NCI-H524 treated with DMSO at 0.1 percent for 48 hours (cell line): ENCODE measurements around the gene PFKM.

Source experiments
- DNase-seq: peaks from one replicate; lab custom pipeline; 2025; lab: John Stamatoyannopoulos, UW

PFKM gene

DNA sequence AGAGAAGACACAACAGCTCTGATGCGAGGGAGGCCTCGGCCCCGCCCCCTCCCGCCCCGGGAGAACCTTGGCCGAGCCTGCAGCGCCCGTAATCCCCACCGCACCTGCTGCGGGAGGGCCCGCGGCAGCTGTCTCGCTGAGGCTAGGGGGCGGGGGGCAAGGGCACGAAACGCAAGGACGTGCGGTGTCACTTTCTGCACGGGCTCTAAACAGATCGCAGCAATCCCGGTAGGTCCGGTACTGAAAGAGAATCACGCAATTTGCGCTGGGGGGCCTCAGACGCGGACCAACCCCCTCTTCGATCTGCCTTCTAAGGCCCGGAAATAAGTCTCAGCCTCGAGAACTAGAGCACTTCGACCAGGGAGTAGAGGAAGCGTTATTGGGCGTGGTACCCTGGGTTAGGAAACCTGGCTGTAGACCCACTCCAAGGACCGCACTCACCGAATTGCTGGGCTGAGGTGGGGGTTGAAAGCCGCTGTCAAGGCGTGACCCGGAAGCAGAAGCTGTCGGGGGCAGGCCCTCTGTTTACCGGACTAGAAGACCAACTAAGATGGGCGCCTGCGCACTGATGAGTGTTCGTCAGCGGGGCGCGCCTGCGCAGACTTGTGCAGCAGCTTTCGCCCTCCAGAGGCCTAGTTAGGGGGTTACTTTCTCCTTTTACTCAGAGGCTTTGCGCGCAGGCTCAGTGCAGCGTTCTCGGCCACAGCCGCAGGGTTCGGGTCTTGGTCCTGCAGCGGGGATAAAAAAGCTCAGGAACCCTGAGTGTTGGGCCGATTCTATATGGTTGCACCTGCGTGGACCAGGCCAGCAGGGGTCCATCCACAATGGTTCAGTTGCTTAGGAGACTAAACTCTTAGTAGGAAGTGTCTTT lies 38.1 kb downstream of the PFKM start, which contains the start of gene ASB8:
ASB8 (minus strand) TSS at position 498 of the 871 bp plus-strand sequence. CDS start 4,019 bp downstream, outside the sequence.
- DNase-seq, result peak; percentile 91

DNA sequence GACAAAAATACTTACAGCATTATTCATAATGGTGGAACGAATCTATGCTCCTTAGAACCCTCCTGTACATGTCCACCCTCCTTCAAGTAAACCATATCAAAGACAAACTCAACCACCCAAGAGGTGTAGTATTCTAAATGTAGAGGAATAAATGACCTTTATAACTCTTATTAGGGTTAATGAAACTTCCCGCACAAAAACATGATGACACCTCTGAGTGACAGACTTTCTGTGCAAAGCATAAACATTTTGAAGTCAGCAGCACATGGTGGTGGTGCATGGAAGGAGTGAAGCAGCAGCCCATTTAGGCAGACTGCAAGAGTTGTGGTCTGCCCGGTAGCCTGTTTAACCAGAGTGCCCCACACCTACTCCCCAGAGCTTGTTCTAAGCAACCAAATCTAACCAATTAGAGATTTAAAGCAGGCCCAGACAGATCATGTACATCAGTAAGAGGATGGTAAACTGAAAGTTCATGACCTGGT lies 38.8 kb downstream of the PFKM start:
- no peak for DNase-seq

DNA sequence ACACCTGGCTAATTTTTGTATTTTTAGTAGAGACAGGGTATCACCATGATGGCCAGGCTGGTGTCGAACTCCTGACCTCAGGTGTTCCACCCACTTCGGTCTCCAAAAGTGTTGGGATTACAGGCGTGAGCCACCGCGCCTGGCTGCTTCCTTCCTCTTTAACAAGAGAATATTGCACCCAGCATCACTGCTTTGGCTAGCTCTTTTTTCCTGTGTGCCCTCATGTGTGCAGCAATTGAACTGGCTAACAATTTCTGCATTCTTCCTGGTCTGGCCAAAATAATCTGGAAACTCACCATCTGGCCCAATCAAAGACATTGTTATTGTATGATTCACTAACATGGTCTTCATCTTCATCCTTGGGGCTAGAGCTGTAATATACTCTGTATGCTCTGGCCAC lies 40.9 kb downstream of the PFKM start:
- DNase-seq, result no peak

DNA sequence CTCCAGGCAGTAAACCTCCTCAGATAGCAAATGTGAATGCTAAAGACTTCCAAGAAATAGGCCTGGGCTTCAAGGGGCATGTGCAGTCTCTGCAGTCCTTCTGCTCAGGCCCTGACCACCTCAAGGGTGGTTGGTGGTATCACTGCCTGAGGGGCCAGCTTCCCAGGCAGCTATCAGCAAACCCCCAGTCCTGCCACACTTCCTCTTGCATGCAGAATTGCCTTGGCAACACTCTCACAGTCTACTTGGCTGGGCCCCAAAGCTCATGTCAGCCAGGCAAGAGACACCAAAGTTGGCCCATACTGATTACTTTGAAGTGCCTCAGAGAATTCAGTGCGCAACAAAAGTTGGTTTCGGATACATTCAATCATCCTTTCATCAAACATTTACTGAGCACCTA lies 41.6 kb downstream of the PFKM start:
- no peak for DNase-seq

DNA sequence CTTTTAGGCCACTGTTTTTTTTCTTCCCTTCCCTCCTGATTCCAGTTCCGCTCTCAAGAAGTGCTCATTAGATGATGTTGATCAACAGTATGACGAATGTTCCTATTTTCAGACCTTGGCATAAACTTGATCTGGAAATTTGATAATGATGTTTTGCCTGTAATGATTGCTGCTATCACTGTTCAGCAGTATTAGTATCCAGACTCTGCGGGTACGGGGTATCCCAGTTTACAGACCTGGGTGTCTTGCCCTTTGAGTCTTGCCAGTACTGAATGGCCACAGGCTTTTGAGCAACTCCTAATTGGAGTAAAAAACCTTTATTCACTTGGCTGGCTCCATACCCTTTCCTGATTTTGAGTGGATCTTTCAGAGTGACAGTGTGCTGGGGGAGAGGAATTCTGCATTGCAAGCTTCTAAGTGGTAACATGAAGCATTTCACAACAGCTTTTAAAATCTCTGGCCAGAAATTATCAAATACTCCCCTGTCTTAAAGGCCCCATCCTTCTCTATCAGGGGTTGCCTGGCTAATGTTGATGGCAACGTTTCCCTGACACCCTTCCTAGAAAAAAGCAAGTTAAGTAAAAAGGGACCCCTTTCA lies 44.1 kb downstream of the PFKM start:
- DNase-seq, result no peak

DNA sequence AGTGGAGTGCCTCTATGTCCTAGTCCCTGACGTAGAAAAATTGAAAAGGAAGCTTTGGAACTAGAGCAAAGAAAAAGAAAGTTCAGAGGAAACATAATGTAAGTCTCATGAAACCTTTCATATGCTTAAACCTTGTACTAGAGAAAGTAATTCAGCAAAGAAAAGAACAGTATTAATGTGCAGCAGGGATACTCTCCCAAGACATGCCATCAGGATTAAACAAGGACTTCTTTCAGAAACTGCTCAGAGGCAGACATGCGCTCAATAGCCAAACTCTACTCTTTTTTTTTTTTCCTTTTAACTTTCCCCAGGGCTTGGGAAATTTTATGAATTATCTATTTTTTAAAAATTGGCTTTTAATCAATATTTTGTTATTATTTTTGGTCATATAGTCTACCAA lies 45.3 kb downstream of the PFKM start:
- no peak for DNase-seq

DNA sequence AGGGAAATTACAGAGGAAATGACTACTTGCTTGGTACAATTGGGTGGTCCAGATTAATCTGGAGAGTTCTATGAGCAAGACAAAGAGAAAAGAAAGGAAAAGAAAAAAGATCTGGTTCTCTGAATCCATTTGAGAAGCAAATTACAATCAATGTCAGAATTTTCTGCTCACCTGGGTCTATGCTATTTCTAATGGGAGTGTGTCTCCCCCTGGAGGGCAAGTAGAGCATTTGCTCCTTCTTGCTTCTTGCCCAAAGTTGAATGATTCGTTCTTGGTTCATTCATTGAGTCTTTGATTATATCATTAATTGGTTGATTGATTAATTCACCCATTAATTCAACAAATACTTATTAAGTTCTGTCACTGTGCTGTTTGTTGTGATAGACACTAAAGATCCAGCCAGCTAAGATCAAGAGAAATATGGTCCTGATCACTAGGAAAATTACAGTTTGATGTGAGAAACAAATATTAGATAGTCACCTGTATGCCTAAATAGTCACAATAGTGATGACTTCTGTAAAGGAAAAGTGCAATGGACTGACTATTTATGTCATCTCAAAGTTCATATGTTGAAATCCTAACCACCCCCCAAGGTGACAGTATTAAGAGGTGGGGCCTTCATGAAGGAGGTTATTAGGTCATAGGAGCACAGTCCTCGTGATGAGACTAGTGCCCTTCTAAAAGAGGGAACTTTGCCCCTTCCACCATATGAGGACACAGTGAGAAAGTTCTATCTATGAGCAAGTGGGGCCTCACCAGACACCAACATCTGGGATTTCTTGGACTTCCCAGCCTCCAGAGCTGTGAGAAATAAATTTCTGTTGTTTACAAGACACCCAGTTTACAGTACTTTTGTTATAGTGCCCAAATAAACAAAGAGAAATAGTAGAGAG lies 46.2 kb downstream of the PFKM start:
- no peak for DNase-seq

DNA sequence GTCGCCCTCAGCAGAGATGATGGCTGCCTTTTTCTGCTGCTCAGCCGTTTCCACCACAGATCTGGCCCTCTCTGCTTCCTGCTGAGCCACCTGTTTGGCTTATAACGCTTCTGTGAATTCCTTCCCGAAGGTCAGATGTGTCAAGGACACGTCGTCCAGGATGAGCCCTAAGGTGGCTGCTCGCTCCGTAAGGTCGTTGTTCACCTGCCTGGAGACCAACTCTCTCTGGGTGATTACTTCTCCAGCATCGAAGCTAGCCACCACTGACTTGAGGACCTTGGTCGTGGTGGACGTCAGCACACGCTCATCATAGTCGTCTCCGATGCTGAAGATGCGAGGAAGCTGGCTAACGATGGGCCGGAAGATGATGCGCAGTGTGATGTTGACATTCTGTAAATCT lies 49.8 kb downstream of the PFKM start:
- DNase-seq, result no peak

DNA sequence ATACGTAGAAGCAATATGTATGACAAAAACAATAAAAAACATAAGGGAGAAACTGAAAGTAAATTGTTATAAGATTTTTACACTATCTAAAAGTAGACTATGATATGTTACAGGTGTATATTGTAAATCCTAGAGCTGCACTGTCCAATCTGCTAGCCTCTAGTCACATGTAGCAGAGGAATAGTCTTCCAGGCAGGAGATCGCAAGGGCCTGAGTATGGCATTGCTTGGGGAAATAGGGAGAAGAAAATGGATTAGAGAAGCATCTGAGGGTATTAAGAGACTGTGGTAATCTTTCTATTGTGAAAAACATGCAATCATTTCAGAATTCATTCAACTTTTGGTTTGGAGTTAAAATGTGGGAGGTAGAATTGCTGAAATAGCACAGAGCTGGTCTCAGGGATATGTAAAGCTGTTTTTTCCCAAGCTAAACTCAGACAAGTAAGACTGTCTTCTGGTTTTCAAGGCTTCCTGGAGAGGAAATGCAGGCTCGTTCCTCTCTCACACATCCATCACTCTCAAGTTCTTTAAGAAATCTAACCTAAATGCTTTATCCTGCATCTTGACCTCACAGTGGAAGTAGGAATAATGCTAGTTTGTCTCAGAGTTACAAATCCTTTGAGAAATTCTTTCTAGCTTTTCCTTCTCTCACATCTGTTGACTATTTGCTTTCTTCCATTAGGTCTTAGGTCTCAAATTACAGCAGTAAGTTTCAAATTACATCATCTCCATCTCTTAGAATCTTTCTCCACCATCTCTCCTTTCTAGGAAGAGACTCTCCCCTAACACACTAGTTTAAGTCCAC lies 56.7 kb downstream of the PFKM start:
- DNase-seq, result peak; percentile 17

DNA sequence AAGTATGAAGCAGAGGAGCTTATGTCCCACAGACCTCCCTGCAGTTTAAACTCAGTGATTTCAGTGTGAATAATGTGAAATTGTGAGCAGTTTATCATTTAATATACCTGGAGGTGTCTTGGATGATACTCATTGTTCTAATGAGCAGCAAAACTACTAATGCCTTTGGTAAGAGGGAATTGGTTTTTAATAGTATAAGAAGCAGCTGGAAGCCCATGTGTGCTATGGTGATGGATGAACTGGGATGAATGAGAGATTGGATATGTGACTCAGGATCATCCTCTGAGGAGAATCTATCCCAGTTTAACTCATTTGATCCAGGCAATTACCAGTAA lies 57.2 kb downstream of the PFKM start:
- DNase-seq, result no peak

DNA sequence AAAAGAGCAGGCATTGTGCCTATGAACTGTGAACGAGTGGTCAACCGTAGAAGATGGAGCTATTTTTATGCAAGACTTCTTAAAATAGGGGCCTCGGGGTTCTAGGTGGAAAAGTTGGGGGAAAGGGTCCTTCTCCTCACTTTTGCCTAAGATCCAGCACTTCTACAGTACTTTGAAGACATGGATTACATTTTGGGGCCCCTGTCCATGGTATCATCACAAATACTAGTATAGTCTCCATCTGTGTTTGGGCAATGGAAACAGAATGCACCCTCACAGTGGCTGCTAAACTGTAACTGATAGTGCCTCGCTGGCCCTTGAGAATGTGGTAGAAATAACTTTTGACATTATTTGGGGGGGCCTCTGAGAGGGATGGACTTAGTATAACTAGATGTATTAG lies 58.8 kb downstream of the PFKM start:
- DNase-seq, result no peak

DNA sequence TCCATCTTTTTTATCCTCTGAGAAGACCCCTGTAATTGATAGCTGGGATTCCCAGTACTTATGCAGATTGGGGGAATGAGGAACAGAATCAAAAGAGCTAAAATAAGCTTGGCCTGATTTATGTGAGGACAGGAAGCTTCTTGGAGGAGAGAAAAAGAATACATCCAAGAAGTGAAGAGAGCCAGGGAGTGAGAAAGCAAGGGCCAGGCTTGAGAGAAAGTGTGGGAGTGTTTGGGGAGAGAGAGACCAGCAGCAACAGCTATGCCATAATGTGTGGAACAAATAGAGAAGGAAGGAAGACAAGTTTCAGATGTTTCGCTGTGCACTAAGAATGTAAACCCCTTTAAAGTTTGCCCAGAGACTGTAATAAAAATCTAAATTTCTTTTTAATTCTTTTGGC lies 60.3 kb downstream of the PFKM start:
- no peak for DNase-seq

DNA sequence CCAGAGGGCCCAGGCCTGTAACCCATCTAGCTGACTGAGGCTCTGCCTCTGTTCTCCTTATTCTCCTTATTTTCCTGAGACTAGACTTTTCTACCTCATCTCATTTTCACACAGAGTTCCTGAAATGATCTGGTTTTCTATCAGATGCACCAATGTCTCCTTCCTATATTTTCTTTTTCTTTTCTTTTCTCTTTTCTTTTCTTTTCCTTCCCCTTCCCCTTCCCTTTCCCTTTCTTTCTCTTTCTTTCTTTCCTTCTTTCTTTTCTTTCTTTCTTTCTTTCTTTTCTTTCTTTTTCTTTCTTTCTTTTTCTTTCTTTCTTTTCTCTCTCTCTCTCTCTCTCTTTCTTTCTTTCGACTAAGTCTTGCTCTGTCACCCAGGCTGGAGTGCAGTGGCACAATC lies 61.3 kb downstream of the PFKM start:
- DNase-seq, result no peak

DNA sequence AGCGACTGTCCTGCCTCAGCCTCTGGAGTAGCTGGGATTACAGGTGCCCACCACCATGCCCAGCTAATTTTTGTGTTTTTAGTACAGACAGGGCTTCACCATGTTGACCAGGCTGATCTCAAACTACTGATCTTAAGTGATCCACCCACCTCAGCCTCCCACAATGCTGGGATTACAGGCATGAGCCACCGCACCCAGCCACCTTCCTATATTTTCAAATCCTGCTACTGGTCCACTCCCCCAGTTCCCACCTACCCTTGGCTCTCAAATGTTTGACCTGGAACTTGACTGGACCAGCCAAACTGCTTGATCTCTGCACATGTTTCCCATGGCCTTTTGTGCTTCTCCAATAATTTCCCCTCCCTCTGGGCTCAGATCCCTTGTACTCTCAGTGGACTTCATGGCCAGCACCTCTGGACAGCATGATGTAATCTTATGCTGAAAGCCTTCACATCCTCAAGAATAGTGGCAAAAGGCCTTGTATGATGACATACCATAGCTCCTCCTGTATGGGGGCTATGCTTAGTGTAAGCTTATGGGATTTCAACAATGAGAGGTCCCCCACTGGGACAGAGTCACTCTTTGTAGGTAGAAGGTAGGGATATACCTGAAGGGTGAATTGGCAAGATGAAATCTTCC lies 61.8 kb downstream of the PFKM start:
- DNase-seq, result no peak

DNA sequence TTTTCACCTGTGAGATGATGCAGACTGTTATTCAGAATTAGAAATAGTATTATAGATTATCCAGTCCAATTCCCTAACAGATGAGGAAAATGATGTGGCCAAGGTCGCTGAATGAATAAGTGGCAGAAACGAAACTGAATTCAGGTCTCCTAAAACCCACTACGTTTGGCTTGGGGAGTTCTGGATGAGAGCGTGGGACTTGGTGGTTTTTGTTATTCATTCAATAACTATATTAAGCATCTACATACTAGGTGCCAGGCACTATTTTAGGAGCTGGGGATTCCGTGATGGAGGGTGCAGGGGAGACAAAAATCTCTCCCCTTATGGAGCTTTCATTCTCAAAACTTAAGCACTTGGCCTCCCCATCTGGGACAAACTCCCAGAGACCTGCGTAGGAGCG lies 63.5 kb downstream of the PFKM start:
- DNase-seq, result no peak

DNA sequence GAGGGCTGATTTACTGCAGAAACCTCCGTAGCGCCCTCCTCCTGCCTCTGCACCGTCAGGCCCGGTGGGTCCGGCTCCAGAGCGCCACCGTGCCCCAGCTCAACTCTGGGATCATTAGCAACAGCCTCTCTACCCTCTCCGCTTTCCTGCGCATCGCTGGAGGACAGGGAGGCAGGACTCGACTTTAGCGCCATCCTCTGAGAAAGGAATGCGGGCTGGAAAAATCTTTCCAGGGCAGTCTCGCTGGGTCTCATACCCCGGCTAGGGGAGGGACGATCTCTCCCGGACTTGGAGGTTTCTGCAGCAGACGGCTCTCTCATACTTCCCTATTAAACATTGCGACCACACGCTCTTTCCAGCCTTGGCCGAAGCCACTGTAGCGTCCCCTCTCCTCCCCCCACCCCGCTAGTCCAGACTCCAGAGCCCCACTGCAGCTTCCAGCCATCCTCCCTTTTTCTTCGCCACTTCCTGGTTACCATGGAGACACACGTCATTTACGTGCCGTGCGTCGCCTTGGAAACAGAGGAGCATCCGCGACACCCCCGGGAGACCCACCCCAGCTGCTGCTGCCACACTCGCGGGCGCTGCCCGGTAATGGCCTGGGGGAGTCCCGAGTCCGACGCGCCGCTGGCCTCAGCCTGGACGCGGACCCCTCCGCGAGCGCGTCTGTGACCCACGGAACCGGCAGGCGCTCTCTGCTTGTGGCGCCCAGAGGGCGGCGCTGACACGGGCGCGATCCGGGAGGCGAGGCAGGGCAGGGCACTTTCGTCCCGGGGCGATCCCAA lies 64.1 kb downstream of the PFKM start, which contains the start of gene CCDC184:
CCDC184 (plus strand) TSS at position 554 of the 785 bp plus-strand sequence. CDS start 479 bp downstream, outside the sequence.
- peak; percentile 66 for DNase-seq

DNA sequence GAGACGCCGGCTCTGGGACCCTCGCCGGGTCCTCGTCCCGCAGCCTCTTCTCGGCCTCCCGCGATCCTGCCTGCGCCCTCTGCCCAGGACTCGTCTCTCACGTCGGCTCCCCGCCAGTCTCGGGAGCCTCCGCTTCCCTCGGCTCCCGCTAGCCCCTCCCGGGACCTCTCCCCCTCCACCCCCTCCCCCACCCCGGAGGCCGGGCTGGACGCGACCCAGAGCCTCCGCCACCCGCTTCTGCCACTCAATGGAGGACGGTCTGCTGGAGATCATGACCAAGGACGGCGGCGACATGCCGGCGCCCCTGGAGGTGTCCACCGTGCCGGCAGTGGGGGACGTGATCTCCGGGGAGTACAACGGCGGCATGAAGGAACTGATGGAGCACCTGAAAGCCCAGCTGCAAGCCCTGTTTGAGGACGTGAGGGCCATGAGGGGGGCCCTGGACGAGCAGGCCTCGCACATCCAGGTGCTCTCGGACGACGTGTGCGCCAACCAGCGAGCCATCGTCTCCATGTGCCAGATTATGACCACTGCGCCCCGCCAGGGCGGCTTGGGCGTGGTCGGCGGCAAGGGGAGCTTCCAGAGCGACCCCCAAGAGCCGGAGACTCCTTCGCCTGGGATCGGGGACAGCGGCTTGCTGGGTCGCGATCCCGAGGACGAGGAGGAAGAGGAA lies 64.8 kb downstream of the PFKM start:
- no peak for DNase-seq

DNA sequence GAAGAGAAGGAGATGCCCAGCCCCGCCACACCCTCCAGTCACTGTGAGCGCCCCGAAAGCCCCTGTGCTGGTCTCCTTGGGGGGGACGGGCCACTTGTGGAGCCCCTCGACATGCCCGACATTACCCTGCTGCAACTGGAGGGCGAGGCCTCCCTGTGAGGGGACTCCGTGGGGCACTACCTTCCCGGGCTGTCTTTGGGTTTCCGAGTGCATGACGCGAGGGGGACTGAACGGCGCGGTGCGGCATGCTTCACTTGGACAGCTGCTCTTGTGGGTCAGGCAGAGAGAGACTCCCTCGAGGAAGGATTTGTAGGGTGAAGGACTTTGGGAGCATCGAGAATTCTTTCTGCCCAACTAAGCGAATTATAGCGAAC lies 65.4 kb downstream of the PFKM start:
- no peak for DNase-seq

DNA sequence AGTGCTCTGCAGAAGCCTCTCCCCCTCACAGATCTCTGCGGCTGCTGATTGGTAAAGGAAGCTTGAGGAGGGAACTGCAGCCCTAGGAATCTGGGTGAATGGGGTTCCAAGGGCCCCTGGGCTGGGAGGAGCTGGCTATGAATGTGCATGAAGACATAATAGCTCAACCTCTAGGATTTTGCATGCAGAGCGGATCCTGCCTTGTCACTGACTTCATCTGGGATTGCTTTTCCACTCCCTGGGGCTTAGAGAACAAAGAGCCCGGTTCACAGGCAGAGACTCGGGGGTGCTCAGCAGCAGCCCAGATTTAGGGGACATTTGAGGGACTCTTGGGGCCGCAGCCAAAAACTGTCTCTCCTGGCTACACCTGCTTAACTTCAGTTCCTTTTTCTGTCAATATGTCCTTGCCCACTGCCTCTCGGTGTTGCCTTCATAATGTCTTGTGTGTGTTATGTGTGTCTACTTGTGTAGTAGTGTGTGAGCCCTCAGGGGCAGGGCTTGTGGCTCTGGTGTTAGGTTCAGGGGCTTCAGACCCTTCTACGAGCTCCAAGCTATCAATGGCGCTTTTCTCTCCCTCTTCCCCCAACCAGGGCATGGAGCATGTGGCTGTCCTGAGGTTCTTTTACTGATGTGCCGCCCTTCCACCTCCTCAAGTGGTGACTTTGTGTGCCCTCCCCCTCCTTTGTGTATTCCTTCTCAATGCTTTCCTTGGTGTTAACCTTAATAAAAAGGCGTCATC lies 66.2 kb downstream of the PFKM start:
- DNase-seq, result no peak
